HG03097 (cell line): ENCODE results near the gene SLC6A3.

Experiments used
- ATAC-seq: cut with Tn5 transposase; IDR thresholded peaks from one replicate; pipeline ENCODE4 v1.9.1; 2021; ENCODE audit not compliant: unreplicated experiment, low FRiP score

Gene SLC6A3

GRCh38 chr5:1443171-1443570 is 2.1 kb downstream of the SLC6A3 start:
- ATAC-seq: no peak

GRCh38 chr5:1442222-1443145 is 2.8 kb downstream of the SLC6A3 start:
- ATAC-seq: no peak

GRCh38 chr5:1441166-1441865 is 3.9 kb downstream of the SLC6A3 start:
- ATAC-seq: no peak

GRCh38 chr5:1440098-1440493 is 5.1 kb downstream of the SLC6A3 start:
- no peak for ATAC-seq

GRCh38 chr5:1439388-1440097 is 5.7 kb downstream of the SLC6A3 start:
- no peak for ATAC-seq

- ATAC-seq: no peak
Measured at GRCh38 chr5:1438871-1439270, 6.4 kb downstream of the SLC6A3 start.

- no peak for ATAC-seq
Measured at GRCh38 chr5:1437876-1438559, 7.2 kb downstream of the SLC6A3 start.

- ATAC-seq: no peak
Measured at GRCh38 chr5:1437226-1437829, 7.9 kb downstream of the SLC6A3 start.

- no peak for ATAC-seq
Measured at GRCh38 chr5:1436681-1437080, 8.6 kb downstream of the SLC6A3 start.

GRCh38 chr5:1436036-1436435 is 9.2 kb downstream of the SLC6A3 start:
- no peak for ATAC-seq

GRCh38 chr5:1435369-1435768 is 9.9 kb downstream of the SLC6A3 start:
- no peak for ATAC-seq

- no peak for ATAC-seq
Measured at GRCh38 chr5:1432296-1432695, 12.9 kb downstream of the SLC6A3 start.

- no peak for ATAC-seq
Measured at GRCh38 chr5:1431896-1432295, 13.3 kb downstream of the SLC6A3 start.

- ATAC-seq: no peak
Measured at GRCh38 chr5:1431021-1431811, 14.0 kb downstream of the SLC6A3 start.

- no peak for ATAC-seq
Measured at GRCh38 chr5:1430121-1430795, 15.0 kb downstream of the SLC6A3 start.

- ATAC-seq: no peak
Measured at GRCh38 chr5:1429496-1429895, 15.7 kb downstream of the SLC6A3 start.

- no peak for ATAC-seq
Measured at GRCh38 chr5:1429066-1429465, 16.2 kb downstream of the SLC6A3 start.

GRCh38 chr5:1428107-1428506 is 17.1 kb downstream of the SLC6A3 start:
- no peak for ATAC-seq

- no peak for ATAC-seq
Measured at GRCh38 chr5:1424716-1425115, 20.5 kb downstream of the SLC6A3 start.
